ENCODE measurements around the gene BANK1. TPM values are rescaled to one million over a fixed set of nuclear protein-coding genes. Genes with fewer than 3 reads are reported as not detected.
A peak's percentile ranks its signal among the peaks of the same experiment; 100 is the strongest.

The BANK1 gene
- total RNA-seq, 1 donor from 2014 or later, result 1.4 TPM

DNA sequence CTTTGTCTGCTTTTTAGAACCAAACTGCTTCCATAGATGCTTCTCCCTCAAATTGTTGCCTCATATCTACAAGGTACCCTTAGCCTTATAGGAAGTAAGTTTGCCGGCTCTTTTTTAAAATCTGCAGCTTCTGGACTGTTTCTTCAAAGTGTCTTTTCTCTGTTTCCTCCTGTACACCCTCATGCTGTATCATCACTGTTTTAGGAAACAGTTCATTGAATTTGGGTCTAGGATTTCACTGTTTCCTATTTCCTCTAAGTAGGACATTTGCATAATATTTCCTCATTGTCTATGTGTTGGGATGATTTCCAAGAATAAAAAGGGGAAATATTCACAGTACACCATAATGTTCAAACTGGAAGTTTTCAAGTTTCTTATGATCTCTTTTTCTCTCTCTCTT is 43.0 kb downstream of the BANK1 start:
- no peak overlapping the region for H3K4me3 ChIP-seq (ENCODE audit: low read depth, low read length)
- no peak for DNase-seq (ENCODE audit: low read depth)
- TF ChIP-seq, protein P1, sequence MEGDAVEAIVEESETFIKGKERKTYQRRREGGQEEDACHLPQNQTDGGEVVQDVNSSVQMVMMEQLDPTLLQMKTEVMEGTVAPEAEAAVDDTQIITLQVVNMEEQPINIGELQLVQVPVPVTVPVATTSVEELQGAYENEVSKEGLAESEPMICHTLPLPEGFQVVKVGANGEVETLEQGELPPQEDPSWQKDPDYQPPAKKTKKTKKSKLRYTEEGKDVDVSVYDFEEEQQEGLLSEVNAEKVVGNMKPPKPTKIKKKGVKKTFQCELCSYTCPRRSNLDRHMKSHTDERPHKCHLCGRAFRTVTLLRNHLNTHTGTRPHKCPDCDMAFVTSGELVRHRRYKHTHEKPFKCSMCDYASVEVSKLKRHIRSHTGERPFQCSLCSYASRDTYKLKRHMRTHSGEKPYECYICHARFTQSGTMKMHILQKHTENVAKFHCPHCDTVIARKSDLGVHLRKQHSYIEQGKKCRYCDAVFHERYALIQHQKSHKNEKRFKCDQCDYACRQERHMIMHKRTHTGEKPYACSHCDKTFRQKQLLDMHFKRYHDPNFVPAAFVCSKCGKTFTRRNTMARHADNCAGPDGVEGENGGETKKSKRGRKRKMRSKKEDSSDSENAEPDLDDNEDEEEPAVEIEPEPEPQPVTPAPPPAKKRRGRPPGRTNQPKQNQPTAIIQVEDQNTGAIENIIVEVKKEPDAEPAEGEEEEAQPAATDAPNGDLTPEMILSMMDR (conservative IDR thresholded peaks at IDR 0.05; ENCODE audit: low read depth, low read length), result no peak

GRCh38 chr4:101835121-101835904 is 44.8 kb downstream of the BANK1 start:
- peak overlapping the region; percentile 17 for H3K4me3 ChIP-seq (ENCODE audit: low read depth, low read length)
- TF ChIP-seq, protein P1 (conservative IDR thresholded peaks at IDR 0.05; ENCODE audit: low read depth, low read length), result no peak
- peak; percentile 60 for DNase-seq (ENCODE audit: low read depth)

GRCh38 chr4:101843054-101843453 is 52.5 kb downstream of the BANK1 start:
- TF ChIP-seq, protein P1 (conservative IDR thresholded peaks at IDR 0.05; ENCODE audit: low read depth, low read length), result no peak
- no peak overlapping the region for H3K4me3 ChIP-seq (ENCODE audit: low read depth, low read length)
- no peak for DNase-seq (ENCODE audit: low read depth)

DNA sequence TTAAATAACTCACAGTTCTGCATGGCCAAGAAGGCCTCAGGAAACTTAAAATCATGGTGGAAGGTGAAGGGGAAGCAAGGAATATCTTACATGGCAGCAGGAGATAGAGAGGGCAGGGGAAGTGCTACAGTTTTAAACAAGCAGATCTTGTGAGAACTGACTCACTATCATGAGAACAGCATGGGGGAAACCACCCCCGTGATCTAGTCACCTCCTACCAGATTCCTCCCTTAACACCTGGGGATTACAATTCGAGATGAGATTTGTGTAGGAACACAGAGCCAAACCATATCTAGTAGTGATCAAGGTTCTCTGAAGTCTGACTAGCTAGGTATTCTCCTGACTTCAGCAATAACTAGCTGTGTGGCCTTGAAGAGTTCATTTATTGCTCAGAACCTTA is 56.0 kb downstream of the BANK1 start:
- no peak overlapping the region for H3K4me3 ChIP-seq (ENCODE audit: low read depth, low read length)
- TF ChIP-seq, protein P1 (conservative IDR thresholded peaks at IDR 0.05; ENCODE audit: low read depth, low read length), result no peak
- DNase-seq (ENCODE audit: low read depth), result no peak

GRCh38 chr4:101850698-101851097 is 60.2 kb downstream of the BANK1 start:
- TF ChIP-seq, protein P1 (conservative IDR thresholded peaks at IDR 0.05; ENCODE audit: low read depth, low read length), result no peak

DNA sequence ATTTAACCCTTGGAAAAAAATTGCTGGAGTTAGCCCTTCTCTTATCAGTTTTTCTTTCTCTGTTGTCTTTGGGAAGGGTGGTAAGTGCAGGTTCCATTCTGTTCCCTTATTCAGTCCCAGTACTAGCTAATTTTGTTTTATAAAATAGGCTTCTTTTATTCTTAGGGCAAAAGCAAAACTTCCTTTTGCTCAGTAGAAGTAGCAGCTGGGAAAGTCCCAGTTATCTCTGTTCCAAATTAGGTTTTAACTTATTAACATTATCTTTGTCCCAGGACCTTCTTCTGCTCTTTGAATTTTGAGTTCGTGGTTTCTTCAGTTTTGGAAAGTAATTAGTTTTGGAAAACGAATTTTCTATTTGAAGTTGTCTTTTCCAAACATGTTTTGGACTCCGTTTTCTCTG is 61.1 kb downstream of the BANK1 start:
- TF ChIP-seq, protein P1 (conservative IDR thresholded peaks at IDR 0.05; ENCODE audit: low read depth, low read length), result no peak
- no peak overlapping the region for H3K4me3 ChIP-seq (ENCODE audit: low read depth, low read length)
- DNase-seq (ENCODE audit: low read depth), result no peak

More at GRCh38 chr4:101850698-101851097, 60.2 kb downstream of the BANK1 start:
- no peak for DNase-seq (ENCODE audit: low read depth)
- H3K4me3 ChIP-seq (ENCODE audit: low read depth, low read length), result no peak overlapping the region

GRCh38 chr4:101853028-101853427 is 62.5 kb downstream of the BANK1 start:
- DNase-seq (ENCODE audit: low read depth), result no peak
- TF ChIP-seq, protein P1 (conservative IDR thresholded peaks at IDR 0.05; ENCODE audit: low read depth, low read length), result no peak
- H3K4me3 ChIP-seq (ENCODE audit: low read depth, low read length), result no peak overlapping the region

Data from epithelial cell of proximal tubule (primary cell).